Glutamatergic neuron (in vitro differentiated cells): ENCODE data around the gene PRDM8. TPM values are rescaled to one million over a fixed set of nuclear protein-coding genes. Genes with fewer than 3 reads are reported as not detected.

Source experiments
- DNase-seq: peaks from one replicate; pipeline ENCODE4 v3.0.0; 2022
- H3K27ac Mint-ChIP-seq: one replicate; pipeline ENCODE4 v1.8.0; 2020; ENCODE audit warnings: mild to moderate bottlenecking, mixed read lengths, inconsistent platforms; ENCODE audit not compliant: unreplicated experiment
- H3K27me3 Mint-ChIP-seq: one replicate; pipeline ENCODE4 v1.8.0; 2020; ENCODE audit warnings: mild to moderate bottlenecking, moderate library complexity, mixed read lengths, inconsistent platforms; ENCODE audit not compliant: unreplicated experiment
- H3K36me3 Mint-ChIP-seq: one replicate; pipeline ENCODE4 v1.8.0; 2020; ENCODE audit warnings: mild to moderate bottlenecking, mixed read lengths, inconsistent platforms; ENCODE audit not compliant: unreplicated experiment
- H3K4me1 Mint-ChIP-seq: one replicate; pipeline ENCODE4 v1.8.0; 2020; ENCODE audit warnings: mild to moderate bottlenecking, low read depth, mixed read lengths, inconsistent platforms; ENCODE audit not compliant: unreplicated experiment
- H3K4me3 Mint-ChIP-seq: one replicate; pipeline ENCODE4 v1.8.0; 2020; ENCODE audit warnings: mild to moderate bottlenecking, mixed read lengths, inconsistent platforms; ENCODE audit not compliant: unreplicated experiment
- H3K9me3 Mint-ChIP-seq: one replicate; pipeline ENCODE4 v1.8.0; 2020; ENCODE audit warnings: mild to moderate bottlenecking, moderate library complexity, mixed read lengths, inconsistent platforms; ENCODE audit not compliant: unreplicated experiment
- total RNA-seq: library from RNA; stranded (reverse); fragmentation: NEBNext Ultra II Directional; extraction: Animal tissue kit (Norgen Biotek cat#: 25700); gene quantifications from one replicate; pipeline ENCODE4 v1.2.1, GENCODE V29; 2021; ENCODE audit not compliant: unreplicated experiment
- TF ChIP-seq, protein P1 (sequence below): fragments of 200-600 bp; sonication (generic); IDR thresholded peaks from one replicate; pipeline ENCODE4 v1.5.0; 2021; ENCODE audit not compliant: partially characterized antibody, unreplicated experiment

Gene PRDM8
- total RNA-seq, 1 donor from 2014 or later, result 16.6 TPM

DNA sequence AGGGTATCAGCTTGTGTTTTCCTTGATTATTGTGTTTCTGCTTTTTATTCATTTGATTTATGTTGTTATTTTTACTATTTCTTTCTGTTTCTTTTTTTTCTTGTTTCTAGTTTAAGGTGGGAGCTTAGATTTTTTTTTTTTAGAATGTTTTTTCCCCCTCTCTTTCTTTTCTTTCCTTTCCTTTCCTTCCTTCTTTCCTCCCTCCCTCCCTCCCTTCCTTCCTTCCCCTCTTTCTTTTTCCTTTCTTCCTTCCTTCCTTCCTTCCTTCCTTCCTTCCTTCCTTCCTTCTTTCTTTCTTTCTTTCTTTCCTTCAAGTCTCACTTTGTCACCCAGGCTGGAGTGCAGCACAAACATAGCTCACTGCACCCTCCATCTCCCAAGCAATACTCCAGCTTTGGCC, 31.4 kb upstream of the PRDM8 start:
- Mint-ChIP-seq H3K4me3 (no peak overlapping the region), H3K9me3 (no peaks in the 10 kb centered on the region), H3K27ac (no peak overlapping the region), H3K36me3 (no peaks in the 10 kb centered on the region), H3K27me3 (no peaks in the 10 kb centered on the region), H3K4me1 (no peaks in the 10 kb centered on the region)
- no peak for DNase-seq
- TF ChIP-seq, protein P1, sequence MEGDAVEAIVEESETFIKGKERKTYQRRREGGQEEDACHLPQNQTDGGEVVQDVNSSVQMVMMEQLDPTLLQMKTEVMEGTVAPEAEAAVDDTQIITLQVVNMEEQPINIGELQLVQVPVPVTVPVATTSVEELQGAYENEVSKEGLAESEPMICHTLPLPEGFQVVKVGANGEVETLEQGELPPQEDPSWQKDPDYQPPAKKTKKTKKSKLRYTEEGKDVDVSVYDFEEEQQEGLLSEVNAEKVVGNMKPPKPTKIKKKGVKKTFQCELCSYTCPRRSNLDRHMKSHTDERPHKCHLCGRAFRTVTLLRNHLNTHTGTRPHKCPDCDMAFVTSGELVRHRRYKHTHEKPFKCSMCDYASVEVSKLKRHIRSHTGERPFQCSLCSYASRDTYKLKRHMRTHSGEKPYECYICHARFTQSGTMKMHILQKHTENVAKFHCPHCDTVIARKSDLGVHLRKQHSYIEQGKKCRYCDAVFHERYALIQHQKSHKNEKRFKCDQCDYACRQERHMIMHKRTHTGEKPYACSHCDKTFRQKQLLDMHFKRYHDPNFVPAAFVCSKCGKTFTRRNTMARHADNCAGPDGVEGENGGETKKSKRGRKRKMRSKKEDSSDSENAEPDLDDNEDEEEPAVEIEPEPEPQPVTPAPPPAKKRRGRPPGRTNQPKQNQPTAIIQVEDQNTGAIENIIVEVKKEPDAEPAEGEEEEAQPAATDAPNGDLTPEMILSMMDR, result no peak

DNA sequence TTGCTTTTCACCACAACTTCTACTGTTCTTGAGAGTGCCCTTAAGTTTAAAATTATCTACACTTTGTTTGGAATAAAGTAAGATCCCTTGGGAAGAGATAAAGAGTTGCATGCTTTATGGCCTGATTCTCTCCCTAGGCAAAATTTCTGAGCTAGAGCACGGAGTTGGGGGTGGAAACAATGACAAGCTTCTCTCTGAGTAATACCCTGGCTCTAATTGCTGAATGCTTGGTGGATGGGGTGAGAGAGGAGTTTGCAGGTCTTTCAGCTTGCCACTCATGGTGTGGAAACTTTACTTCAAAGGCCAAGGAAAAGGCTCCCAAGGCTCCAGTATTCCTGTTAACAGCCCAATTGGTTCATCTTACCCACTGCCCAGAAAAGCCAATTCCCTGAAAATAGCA, 26.1 kb upstream of the PRDM8 start:
- H3K27ac Mint-ChIP-seq, result no peak overlapping the region
- no peak overlapping the region for H3K4me3 Mint-ChIP-seq
- H3K4me1 Mint-ChIP-seq, result no peaks in the 10 kb centered on the region
- H3K9me3 Mint-ChIP-seq, result no peaks in the 10 kb centered on the region
- no peaks in the 10 kb centered on the region for H3K27me3 Mint-ChIP-seq
- H3K36me3 Mint-ChIP-seq, result no peaks in the 10 kb centered on the region
- TF ChIP-seq, protein P1, result no peak
- no peak for DNase-seq

DNA sequence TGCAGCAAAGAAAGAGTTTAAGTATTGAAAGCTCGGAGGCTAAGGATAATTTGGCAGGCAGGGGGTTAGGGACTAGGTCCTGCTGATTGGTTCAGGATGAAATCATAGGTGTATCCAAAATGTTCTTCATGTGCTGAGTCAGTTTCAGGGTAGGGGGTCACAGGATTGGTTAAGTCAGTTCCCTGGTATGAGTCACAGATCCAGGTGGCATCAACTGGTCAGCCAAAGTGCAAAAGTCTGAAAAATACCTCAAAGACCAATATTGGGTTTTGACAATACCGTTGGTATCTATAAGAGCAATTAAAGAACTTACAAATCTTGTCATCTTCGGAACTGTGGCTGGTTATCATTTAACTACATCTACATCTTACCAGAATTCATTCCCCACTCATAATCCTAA, 25.6 kb upstream of the PRDM8 start:
- TF ChIP-seq, protein P1, result no peak
- Mint-ChIP-seq H3K27ac (no peak overlapping the region), H3K4me3 (no peak overlapping the region), H3K4me1 (no peaks in the 10 kb centered on the region), H3K27me3 (no peaks in the 10 kb centered on the region), H3K36me3 (no peaks in the 10 kb centered on the region), H3K9me3 (no peaks in the 10 kb centered on the region)
- no peak for DNase-seq

DNA sequence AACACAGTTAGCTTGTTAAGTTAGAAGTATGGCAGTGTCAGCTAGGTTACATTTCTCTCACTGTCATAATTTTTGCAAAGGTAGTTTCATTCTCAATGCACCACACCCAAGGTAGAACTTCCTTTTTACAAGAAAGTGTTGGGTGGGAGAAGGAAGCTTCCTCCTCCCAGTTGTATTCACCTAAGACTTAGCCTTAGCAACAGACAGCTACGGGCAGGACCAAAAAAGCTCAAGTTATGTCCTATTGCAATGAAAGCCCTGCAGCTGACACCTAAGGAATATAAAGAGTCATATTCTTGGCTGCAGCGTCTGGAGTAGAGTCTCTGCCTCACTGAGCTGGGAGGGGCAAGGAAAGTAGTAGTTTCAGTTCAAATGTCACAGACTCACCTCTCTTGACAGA, 25.1 kb upstream of the PRDM8 start:
- DNase-seq, result no peak
- no peak overlapping the region for H3K27ac Mint-ChIP-seq
- TF ChIP-seq, protein P1, result no peak
- no peaks in the 10 kb centered on the region for H3K4me1 Mint-ChIP-seq
- H3K4me3 Mint-ChIP-seq, result no peak overlapping the region
- no peaks in the 10 kb centered on the region for H3K27me3 Mint-ChIP-seq
- H3K9me3 Mint-ChIP-seq, result no peaks in the 10 kb centered on the region
- H3K36me3 Mint-ChIP-seq, result no peaks in the 10 kb centered on the region

DNA sequence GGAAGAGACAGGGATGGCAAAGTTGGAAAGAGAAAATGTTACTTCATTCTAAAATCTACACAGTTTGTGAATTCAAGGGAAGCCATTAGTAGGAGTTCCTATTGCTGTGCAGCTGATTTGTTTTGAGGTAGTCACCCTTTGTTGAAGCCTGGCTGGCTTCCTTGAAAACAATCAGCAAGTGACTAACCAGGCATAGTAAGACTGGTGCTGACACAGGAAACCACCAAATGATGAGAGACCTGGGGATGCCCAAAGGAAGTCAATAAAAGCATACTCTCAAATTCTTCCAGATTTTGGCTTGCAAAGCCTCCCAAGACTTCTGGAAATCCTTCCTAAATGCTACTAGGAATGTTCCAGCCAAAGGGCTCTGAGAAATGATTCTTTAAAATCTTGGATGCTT, 23.9 kb upstream of the PRDM8 start:
- no peak overlapping the region for H3K4me3 Mint-ChIP-seq
- H3K27me3 Mint-ChIP-seq, result no peaks in the 10 kb centered on the region
- no peaks in the 10 kb centered on the region for H3K9me3 Mint-ChIP-seq
- TF ChIP-seq, protein P1, result no peak
- H3K36me3 Mint-ChIP-seq, result no peaks in the 10 kb centered on the region
- DNase-seq, result no peak
- H3K4me1 Mint-ChIP-seq, result no peaks in the 10 kb centered on the region
- H3K27ac Mint-ChIP-seq, result no peak overlapping the region
